GM08714 (cell line): ENCODE measurements around the gene F7.
"Not testable (repeated sequence)": the region's sequence is repeated elsewhere in the genome, so short reads cannot be mapped to it uniquely, and the experiment has no call there.

Source experiments
- H3K4me3 ChIP-seq: fragments of 200-500 bp; sonication (Bioruptor generic); 2 replicates; pipeline ENCODE4 v1.5.1; 2014; ENCODE audit warnings: mild to moderate bottlenecking, low read length, inconsistent platforms
- ZNF274 ChIP-seq: IDR thresholded peaks from 2 replicates; pipeline ENCODE4 v1.6.1; 2012; ENCODE audit warnings: mild to moderate bottlenecking, low read depth, low read length

F7 gene

DNA sequence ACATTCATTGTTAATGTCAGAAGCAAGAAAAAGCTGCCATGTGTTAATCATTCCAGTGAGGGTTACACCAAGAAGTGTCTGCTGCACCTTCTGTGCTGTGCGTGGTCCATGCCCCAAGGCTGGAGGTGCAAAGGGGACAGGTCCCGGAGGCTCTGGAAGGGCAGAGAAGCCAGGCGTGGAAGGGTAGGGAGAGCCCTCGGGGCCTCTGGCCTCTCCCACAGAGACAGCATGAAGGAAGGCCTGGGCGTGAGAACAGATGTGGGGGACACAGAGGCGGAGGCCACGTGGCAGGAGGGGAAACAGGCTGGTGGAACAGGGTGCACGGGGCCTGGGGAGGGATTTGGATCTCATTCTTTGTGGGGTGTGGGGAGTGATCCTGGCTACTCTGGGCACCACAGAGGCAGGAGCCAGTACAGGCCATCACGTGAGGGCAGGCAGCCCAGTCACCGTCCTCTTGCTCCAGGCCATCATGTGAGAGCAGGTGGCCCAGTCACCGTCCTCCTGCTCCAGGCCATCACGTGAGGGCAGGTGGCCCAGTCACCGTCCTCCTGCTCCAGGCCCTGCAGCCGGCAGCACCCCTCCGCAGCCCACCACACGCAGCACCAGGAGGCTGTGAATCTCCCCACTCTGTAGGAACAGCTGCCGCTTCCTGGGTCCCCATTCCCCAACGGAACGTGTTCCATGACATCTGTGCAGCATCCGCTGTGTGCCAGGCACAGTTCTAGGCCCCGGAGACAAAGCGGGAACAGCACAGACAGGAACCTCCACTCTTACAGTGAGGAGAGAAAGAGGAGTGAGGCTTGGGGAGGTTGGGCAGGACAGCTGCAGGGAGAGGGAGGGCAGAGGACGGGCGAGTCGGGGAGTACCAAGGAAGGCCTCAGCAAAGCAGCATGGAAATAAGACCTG, 10.2 kb upstream of the F7 start:
- no peak for TF ChIP-seq ZNF274
- no peak overlapping the region for H3K4me3 ChIP-seq

DNA sequence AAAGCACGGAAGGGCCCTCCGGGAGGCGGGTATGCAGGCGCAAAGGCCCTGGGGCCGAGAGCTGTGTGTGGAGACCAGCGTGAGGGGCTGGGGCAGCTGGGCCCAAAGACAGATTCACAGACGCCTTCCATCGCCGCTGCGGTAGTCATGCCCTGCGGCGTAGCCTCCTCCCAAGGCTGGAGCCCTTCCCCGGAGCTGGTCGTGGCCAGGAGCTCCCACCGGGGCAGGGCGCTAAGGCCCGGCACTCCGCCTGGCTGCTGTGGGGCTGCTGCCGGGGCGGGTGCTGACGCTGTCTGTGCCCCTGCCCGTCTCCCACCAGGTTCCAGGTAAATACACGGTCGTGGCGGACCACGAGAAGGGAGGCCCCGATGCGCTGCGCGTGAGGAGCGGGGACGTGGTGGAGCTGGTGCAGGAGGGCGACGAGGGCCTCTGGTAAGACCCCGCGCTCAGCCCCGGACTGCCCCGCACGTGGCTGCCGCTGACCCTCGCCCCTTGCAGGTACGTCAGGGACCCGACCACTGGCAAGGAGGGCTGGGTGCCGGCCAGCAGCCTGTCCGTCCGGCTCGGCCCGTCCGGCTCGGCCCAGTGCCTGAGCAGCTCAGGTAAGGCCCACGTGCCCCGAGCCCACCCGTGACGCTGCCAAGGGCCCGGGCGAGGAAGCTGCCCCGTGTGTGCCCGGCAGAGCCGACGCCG, 9.4 kb upstream of the F7 start:
- H3K4me3 ChIP-seq = no peak overlapping the region

DNA sequence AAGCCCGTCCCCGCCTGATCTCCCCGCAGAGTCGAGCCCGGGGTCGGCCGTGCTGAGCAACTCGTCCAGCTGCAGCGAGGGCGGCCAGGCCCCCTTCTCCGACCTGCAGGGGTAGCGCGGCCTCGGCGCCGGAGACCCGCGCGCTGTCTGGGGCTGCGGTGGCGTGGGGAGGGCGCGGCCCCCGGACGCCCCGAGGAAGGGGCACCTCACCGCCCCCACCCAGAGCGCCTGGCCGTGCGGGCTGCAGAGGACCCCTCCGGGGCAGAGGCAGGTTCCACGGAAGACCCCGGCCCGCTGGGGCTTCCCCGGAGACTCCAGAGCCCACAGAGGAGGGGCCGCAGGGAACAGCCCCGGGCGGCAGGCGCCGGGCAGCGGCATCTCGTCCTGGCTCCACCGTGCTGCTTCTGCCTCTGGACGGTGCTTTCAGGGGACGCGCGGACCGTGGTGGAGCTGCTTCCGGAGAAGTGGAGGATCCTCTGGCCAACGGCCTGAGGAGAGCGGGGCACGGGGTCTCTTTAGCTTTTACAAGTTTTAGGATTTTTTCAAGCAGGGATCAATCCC, 8.8 kb upstream of the F7 start:
- no peak overlapping the region for H3K4me3 ChIP-seq
- TF ChIP-seq ZNF274 = no peak

More for the DNA sequence above, 9.4 kb upstream of the F7 start:
- no peak for TF ChIP-seq ZNF274

DNA sequence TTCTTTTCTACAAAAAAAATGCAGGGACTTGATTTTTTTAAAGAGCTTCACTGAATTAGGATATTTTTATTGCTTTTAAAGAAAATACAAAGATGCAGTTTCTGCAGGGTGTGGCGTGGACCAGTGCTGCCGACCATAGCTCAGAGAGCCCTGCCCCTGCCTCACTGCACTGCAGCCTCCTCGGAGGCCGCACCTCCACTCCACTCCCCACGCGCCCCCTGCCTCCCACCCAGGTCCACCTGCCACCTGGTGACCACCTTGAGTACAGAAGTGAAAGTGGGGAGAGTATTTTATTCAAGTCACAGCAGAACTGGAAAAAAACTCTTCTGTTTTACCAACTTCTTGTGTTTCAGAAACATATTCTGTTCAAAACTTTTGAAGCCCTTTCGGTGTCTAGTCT, 7.9 kb upstream of the F7 start:
- no peak overlapping the region for H3K4me3 ChIP-seq
- no peak for TF ChIP-seq ZNF274

DNA sequence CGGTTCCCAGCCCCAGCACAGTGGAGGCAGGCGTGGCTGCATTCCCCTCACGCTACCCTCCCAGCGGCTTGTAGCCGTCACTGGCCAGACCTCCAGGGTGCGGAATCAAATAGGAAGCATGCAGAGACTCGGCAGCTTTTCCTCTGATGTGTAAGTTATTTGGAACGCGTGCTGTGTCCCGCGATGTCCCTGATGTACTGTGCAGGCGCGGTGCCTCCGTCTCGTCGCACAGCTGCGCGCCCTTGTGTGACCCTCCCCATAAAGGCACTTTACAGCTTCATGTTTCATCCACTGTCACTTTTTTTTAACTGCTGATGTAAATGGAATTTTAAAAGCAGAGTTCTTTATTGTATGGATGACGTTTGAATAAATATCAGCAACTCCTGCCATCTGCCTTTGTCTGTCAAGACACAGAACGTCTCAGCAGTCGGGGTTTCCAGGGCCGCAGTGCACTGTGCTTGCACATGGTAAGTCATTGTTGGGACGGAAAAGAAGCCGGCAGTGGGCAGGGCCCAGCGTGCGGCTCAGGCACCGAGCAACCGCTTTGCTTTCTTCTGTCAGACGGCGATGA, 7.3 kb upstream of the F7 start:
- H3K4me3 ChIP-seq = no peak overlapping the region
- TF ChIP-seq ZNF274 = no peak

DNA sequence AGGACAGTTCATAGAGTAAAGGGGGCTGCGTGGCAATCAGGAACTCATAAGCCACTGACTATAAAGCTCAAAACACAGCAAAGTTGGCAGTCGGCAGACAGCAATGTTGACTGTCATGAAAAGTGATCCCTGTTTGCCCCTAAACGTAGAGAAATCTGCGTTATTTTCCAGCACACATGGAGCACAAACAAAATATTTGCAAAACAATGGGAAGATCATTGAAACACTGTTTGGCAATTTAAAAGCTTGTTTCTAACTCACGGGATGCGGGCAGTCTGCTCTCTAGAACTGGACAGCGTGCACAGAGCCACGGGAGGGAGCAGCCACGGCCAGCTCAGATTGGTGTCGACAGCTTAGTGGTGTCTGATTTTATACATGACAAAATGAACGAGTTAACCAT, 6.4 kb upstream of the F7 start:
- H3K4me3 ChIP-seq = no peak overlapping the region
- TF ChIP-seq ZNF274 = no peak

DNA sequence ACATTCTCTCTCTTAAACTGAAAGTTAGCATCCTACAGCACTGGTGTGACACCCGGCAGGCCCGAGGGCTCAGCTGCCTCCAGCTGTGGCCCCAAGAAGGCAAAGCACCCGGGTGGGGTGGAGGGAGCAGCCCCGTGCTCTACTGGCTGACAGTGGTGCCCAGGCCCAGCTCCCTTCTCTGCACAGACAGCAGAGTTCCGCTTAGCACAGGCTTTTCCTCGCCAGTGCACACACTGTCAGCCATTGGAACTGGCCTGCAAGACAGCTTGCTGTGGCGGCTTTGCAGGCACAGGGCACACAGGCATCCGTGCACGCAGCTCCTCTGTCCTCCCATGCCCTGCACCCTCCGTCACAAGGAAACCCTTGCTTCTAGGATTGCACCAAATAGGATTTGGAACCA, 3.3 kb upstream of the F7 start:
- H3K4me3 ChIP-seq = not testable (repeated sequence)

DNA sequence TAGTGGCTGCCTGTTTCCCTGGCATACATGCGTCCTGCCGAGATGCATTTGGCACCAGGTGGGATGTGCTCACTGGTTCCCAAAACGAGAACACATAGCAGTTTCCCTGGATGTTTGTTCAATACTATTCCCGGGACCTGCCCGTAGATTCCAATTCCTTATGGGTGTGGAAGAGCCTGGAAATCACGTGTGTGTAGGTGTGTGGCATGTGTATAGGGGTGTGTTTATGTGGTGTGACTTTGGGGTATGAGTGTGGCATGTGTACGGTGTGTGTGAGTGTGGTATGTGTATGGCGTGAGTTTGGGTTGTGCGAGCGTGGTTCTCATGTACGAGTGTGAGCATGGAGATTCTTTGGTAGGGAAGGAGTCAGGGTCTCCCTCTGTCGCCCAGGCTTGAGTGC, 2.9 kb upstream of the F7 start:
- no peak overlapping the region for H3K4me3 ChIP-seq
- TF ChIP-seq ZNF274 = no peak

DNA sequence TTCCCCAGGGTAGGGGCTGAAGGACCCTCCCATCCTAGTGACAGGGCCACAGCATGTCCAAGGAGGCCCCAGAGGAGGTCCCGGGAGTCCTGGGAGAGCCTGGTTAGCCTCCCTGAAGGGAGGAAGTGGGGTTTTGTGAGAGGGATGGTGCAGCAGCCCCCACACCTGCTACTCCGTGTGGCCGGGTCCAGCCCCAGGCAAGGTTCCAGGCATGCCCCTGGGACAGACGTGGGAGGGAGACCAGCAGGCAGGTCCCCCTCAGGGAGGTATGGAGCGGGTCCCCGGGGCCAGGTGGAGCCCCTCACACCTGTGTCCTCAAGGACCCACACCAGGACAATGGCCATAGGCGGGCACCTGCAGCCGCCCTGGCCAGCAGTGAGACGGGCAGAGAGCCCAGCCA, 1.9 kb upstream of the F7 start:
- TF ChIP-seq ZNF274 = no peak
- H3K4me3 ChIP-seq = no peak overlapping the region

DNA sequence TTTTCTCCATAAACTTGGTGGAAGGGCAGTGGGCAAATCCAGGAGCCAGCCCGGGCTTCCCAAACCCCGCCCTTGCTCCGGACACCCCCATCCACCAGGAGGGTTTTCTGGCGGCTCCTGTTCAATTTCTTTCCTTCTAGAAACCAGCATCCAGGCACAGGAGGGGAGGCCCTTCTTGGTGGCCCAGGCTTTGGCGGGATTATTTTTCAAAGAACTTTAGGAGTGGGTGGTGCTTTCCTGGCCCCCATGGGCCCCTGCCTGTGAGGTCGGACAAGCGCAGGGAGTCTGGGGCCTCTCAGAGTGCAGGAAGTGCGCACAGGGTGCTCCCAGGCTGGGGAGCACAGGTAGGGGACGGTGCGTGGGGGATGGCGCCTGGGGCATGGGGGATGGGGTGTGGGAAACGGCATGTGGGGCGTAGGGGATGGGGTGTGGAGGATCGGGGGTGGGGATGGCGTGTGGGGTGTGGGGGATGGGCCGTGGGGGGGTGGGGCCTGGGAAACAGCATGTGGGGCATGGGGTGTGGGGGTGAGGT, 396 bp downstream of the F7 start:
- TF ChIP-seq ZNF274 = no peak
- H3K4me3 ChIP-seq = no peak overlapping the region

DNA sequence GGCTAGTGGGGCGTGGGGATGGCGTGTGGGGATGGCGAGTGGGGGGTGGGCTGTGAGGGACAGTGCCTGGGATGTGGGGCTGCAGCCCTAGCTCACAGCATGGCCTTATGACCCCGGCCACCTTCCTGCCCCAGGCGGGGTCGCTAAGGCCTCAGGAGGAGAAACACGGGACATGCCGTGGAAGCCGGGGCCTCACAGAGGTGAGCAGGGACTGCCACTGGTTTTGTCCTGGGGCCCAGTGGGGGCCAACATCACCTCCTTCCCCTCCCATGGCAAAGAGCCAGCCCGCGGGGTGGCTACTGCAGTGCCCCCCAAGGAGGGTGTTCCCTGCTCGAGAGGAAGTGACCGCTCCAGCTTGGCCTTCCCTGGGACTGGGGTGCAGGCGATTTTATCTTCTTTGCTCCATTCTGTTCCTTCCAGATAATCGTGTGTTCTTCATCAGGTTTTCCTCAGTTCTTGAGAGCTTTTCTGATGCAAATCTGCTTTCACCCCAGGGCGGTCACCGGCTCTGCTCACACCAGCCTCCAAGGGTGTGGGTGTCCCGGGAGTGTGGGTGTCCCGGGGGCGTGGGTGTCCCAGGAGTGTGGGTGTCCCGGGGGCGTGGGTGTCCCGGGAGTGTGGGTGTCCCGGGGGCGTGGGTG, 1.2 kb downstream of the F7 start:
- H3K4me3 ChIP-seq = no peak overlapping the region
- no peak for TF ChIP-seq ZNF274

DNA sequence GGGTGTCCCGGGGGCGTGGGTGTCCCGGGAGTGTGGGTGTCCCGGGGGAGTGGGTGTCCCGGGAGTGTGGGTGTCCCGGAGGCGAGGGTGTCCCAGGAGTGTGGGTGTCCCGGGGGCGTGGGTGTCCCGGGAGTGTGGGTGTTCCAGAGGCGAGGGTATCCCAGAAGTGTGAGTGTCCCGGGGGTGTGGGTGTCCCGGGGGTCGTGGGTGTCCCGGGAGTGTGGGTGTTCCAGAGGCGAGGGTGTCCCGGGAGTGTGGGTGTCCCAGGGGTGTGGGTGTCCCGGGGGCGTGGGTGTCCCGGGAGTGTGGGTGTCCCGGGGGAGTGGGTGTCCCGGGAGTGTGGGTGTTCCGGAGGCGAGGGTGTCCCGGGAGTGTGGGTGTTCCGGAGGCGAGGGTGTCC, 2.9 kb downstream of the F7 start:
- H3K4me3 ChIP-seq = not testable (repeated sequence)

DNA sequence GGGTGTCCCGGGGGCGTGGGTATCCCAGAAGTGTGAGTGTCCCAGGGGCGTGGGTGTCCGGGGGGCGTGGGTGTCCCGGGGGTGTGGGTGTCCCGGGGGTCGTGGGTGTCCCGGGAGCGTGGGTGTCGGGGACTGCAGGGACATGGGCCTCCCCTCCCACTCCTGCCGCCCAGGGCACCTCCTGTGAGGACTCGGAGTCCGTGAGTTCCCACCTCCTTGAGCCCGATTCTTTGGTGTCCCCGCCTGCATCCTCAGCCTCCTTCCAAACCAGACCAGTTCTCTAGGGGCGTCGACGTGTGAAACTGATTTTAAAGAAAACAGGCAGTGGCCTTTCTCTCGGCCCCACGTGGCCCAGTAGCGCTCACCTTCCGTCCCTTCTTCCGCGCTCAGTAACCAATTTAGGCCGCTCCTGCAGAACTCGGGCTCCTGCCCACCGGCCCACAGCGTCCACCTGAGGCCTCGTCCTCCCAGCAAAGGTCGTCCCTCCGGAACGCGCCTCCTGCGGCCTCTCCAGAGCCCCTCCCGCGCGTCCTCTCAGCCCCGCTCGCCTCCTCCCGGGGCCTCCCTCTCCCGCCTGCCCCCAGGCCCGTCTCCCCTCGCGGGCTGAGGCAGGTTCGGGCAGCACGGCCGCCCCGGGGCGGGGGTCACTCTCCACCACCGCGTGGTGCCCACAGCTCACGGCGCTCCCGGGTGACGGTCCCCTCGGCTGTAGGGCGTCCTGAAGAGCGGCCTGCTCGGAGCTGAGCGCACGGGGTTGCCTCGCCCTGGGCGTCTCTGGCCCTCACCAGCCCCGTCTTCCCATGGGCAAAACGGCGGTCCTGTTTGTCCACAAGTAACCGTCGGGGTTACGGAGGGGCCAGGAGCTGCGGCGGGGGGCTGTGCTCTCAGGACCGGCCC, 3.8 kb downstream of the F7 start:
- no peak overlapping the region for H3K4me3 ChIP-seq
- TF ChIP-seq ZNF274 = no peak
